GM12878 (cell line): ENCODE data around the gene PDIA5. TPM values are rescaled to one million over a fixed set of nuclear protein-coding genes. Genes with fewer than 3 reads are reported as not detected.

ENCODE experiments used
- ATAC-seq: fragments of 200-7000 bp; cut with Tn5 transposase; 3 replicates; pipeline ENCODE4 v1.9.1; 2020; ENCODE audit warnings: mild to moderate bottlenecking, moderate library complexity
- BruUV-seq: library from RNA; stranded (reverse); fragments of 400-500 nt; replicated peaks from 2 replicates; lab custom pipeline; 2021; lab: Mats Ljungman, UMichigan
- CTCF ChIA-PET: fragments of 300-600 bp; sonication (Branson Sonifier 250); formaldehyde crosslinking; extraction: SDS; loops from one replicate; lab custom pipeline; 2021; ENCODE audit warnings: inconsistent platforms; lab: Yijun Ruan, JAX
- POLR2A ChIA-PET: fragments of 350-600 bp; formaldehyde crosslinking; extraction: SDS; loops from one replicate; lab custom pipeline; 2021; ENCODE audit warnings: inconsistent platforms; lab: Charles Lee
- RAD21 ChIA-PET: fragments of 300-600 bp; sonication (Branson Sonifier 250); formaldehyde crosslinking; loops from one replicate; lab custom pipeline; 2023; ENCODE audit warnings: antibody characterized with exemption; ENCODE audit not compliant: unreplicated experiment; lab: Charles Lee
- SMC1A ChIA-PET: fragments of 300-600 bp; sonication (Branson Sonifier 250); formaldehyde crosslinking; loops from one replicate; lab custom pipeline; 2023; ENCODE audit not compliant: unreplicated experiment, uncharacterized antibody; lab: Charles Lee
- DNase-seq: peaks from one replicate; pipeline ENCODE4 v3.0.0-alpha.2; 2011; ENCODE audit warnings: low read depth, low spot score
- FAIRE-seq: peaks from 3 replicates; lab custom pipeline; 2011; peaks lifted over from hg19 to GRCh38; lab: Jason Lieb, UNC
- H2AFZ ChIP-seq: 2 replicates; pipeline ENCODE4 v1.6.0; 2011; ENCODE audit warnings: low read depth, low read length, control low read depth; ENCODE audit not compliant: control insufficient read depth
- H3K27ac ChIP-seq: 2 replicates; pipeline ENCODE4 v1.5.1; 2011; ENCODE audit warnings: control low read depth; ENCODE audit not compliant: control insufficient read depth, insufficient read depth
- H3K27me3 ChIP-seq, 2 experiments: replicated peaks in 1 of 2; 2 replicates each; pipeline versions ENCODE4 v1.6.0 to v1.6.1; 2011; ENCODE audit warnings: low read length in 1 of 2; ENCODE audit not compliant: control insufficient read depth in 2 of 2, insufficient read depth in 2 of 2
- H3K36me3 ChIP-seq, 2 experiments: 2 replicates each; pipeline ENCODE4 v1.5.1; 2011; ENCODE audit warnings: low read length in 1 of 2; ENCODE audit not compliant: control insufficient read depth in 2 of 2, insufficient read depth in 2 of 2
- H3K4me1 ChIP-seq: 2 replicates; pipeline ENCODE4 v1.6.1; 2011; ENCODE audit warnings: mild to moderate bottlenecking, low read length, moderate library complexity, mixed read lengths; ENCODE audit not compliant: control insufficient read depth, insufficient read depth
- H3K4me2 ChIP-seq: 2 replicates; pipeline ENCODE4 v1.6.0; 2011; ENCODE audit warnings: control low read depth; ENCODE audit not compliant: control insufficient read depth, insufficient read depth
- H3K4me3 ChIP-seq: fragments of 200-600 bp; sonication (generic); 2 replicates; pipeline ENCODE4 v1.5.1; 2016
- H3K79me2 ChIP-seq: 2 replicates; pipeline ENCODE4 v1.6.0; 2011; ENCODE audit warnings: low read length; ENCODE audit not compliant: control insufficient read depth, insufficient read depth
- H3K9ac ChIP-seq: 2 replicates; pipeline ENCODE4 v1.8.0; 2011; ENCODE audit warnings: low read length, control low read depth, mixed read lengths; ENCODE audit not compliant: control insufficient read depth, insufficient read depth
- H3K9me3 ChIP-seq: replicated peaks from 3 replicates; pipeline ENCODE4 v1.5.1; 2011; ENCODE audit warnings: mild to moderate bottlenecking, low read length; ENCODE audit not compliant: control insufficient read depth, insufficient read depth
- H4K20me1 ChIP-seq: 2 replicates; pipeline ENCODE4 v1.6.0; 2011; ENCODE audit not compliant: control insufficient read depth, insufficient read depth
- FOS ChIP-seq: IDR thresholded peaks from 3 replicates; pipeline ENCODE4 v1.6.1; 2011; ENCODE audit warnings: borderline replicate concordance; ENCODE audit not compliant: insufficient read length; ENCODE audit errors: extremely low read depth
- HCFC1 ChIP-seq: fragments of 150-350 bp; IDR thresholded peaks from 2 replicates; pipeline ENCODE4 v1.6.1; 2014; ENCODE audit warnings: low read length
- PKNOX1 ChIP-seq: fragments of 450-650 bp; IDR thresholded peaks from 2 replicates; pipeline ENCODE4 v1.6.1; 2016; ENCODE audit warnings: mild to moderate bottlenecking
- REST ChIP-seq: IDR thresholded peaks from 2 replicates; pipeline ENCODE4 v1.6.1; 2012; ENCODE audit warnings: mild to moderate bottlenecking, low read depth, low read length
- TBL1XR1 ChIP-seq: IDR thresholded peaks from 2 replicates; pipeline ENCODE4 v1.6.1; 2012; ENCODE audit warnings: low read depth, low read length, improper control_type of control experiment
- USF2 ChIP-seq: IDR thresholded peaks from 2 replicates; pipeline ENCODE4 v1.6.1; 2011; ENCODE audit warnings: low read depth, low read length, improper control_type of control experiment, borderline replicate concordance
- ZNF217 ChIP-seq: fragments of 450-650 bp; IDR thresholded peaks from 2 replicates; pipeline ENCODE4 v1.6.1; 2017; ENCODE audit warnings: antibody characterized with exemption, mild to moderate bottlenecking
- ZNF274 ChIP-seq: IDR thresholded peaks from one replicate; pipeline ENCODE4 v1.8.0; 2011; ENCODE audit not compliant: insufficient read length, insufficient read depth
- WGBS: methylation state at CpG from one replicate; pipeline ENCODE4 v1.1.6; 2016; ENCODE audit warnings: low lambda C conversion rate; ENCODE audit not compliant: insufficient replicate concordance, insufficient coverage; ENCODE audit errors: missing lambda C conversion rate; 5-methylcytosine and 5-hydroxymethylcytosine counted together
- in situ Hi-C: fragments of 300-500 bp; cut with MboI; formaldehyde crosslinking; loops from 9 replicates; pipeline ENCODE4 v1.14.3; 2018; ENCODE audit warnings: mixed read lengths
- intact Hi-C: fragments of 100-400 bp; cut with micrococcal nuclease; formaldehyde crosslinking; loops from one replicate; pipeline ENCODE4 v1.14.2; 2022; ENCODE audit not compliant: unreplicated experiment
- polyA plus RNA-seq, 11 experiments: library from polyadenylated mRNA; depleted of rRNA in 4 of 11; unstranded in 6 of 11; stranded (reverse) in 5 of 11; fragments of >200 nt; fragmentation: Nextera tagmentation in 4 of 11; fragmentation: Illumina TruSeq in 1 of 11; extraction: Ambion mirVana in 4 of 11; extraction: Trizol in 1 of 11; gene quantifications; 1 replicate in 1 of 11; 2 replicates in 10 of 11; pipeline versions ENCODE4 v1.2.1 to v1.2.3, GENCODE V29; 2011 to 2016; ENCODE audit warnings: inconsistent platforms in 2 of 11, missing spikeins in 2 of 11, low read depth in 1 of 11
- total RNA-seq, 4 experiments: library from RNA; depleted of rRNA in 3 of 4; stranded (reverse); fragments of >200 nt in 3 of 4; fragmentation: Illumina TruSeq in 1 of 4; extraction: Trizol in 1 of 4; gene quantifications; 2 replicates each; pipeline versions ENCODE4 v1.2.1 to v1.2.3, GENCODE V29; 2013 to 2021
- TF ChIP-seq, protein P1 (sequence below): fragments of 450-650 bp; formaldehyde crosslinking; IDR thresholded peaks from 2 replicates; pipeline ENCODE4 v1.4.0; 2020; ENCODE audit warnings: mild to moderate bottlenecking, moderate library complexity

The PDIA5 gene
- total and polyA plus RNA-seq, 10 of the 15 experiments (the other 5 are each of a cell fraction or from before 2014, with no cell fraction given): 4.1 to 24.8 (median 19.2) TPM

DNA sequence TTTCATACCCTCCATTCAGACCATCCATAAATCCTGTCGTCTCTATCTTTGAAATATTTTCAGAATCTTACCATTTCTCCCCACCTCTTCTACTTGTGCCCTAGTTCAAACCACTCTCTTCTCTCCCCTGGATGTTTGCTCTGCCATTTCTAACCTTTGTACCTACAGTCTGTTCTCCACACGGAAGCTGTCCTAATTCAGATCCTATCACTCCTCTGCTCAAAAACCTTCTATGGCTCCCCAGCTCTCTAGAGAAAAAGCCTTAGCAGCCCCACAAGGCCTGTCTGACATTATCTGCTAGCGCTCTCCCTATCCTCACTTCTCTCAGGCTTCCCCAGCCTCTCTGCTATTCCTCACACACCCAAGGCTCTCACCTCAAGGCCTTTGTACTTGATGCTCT lies 34.8 kb upstream of the PDIA5 start:
- in situ Hi-C loops: loop anchor here (5.0 kb wide), 1 partner anchor 275 kb away; no protein-coding TSS in a partner anchor
- no peak overlapping the region for H2AFZ ChIP-seq
- peaks cover 9 to 12% of the 10 kb centered on the region in 2 experiments for H3K27me3 ChIP-seq
- no peaks in the 10 kb centered on the region for H3K79me2 ChIP-seq
- ATAC-seq (no peak), DNase-seq (no peak), FAIRE-seq (no peak)
- no TSS peak for BruUV-seq
- no peak overlapping the region for H3K4me3 ChIP-seq
- TF ChIP-seq FOS: no peak
- TF ChIP-seq ZNF217: no peak
- TF ChIP-seq HCFC1: no peak
- no peak for TF ChIP-seq PKNOX1
- no peak for TF ChIP-seq ZNF274
- TF ChIP-seq USF2: no peak
- no peak for TF ChIP-seq REST
- TF ChIP-seq, protein P1, sequence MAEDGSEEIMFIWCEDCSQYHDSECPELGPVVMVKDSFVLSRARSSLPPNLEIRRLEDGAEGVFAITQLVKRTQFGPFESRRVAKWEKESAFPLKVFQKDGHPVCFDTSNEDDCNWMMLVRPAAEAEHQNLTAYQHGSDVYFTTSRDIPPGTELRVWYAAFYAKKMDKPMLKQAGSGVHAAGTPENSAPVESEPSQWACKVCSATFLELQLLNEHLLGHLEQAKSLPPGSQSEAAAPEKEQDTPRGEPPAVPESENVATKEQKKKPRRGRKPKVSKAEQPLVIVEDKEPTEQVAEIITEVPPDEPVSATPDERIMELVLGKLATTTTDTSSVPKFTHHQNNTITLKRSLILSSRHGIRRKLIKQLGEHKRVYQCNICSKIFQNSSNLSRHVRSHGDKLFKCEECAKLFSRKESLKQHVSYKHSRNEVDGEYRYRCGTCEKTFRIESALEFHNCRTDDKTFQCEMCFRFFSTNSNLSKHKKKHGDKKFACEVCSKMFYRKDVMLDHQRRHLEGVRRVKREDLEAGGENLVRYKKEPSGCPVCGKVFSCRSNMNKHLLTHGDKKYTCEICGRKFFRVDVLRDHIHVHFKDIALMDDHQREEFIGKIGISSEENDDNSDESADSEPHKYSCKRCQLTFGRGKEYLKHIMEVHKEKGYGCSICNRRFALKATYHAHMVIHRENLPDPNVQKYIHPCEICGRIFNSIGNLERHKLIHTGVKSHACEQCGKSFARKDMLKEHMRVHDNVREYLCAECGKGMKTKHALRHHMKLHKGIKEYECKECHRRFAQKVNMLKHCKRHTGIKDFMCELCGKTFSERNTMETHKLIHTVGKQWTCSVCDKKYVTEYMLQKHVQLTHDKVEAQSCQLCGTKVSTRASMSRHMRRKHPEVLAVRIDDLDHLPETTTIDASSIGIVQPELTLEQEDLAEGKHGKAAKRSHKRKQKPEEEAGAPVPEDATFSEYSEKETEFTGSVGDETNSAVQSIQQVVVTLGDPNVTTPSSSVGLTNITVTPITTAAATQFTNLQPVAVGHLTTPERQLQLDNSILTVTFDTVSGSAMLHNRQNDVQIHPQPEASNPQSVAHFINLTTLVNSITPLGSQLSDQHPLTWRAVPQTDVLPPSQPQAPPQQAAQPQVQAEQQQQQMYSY (CRISPR knock-in tag): no peak
- TF ChIP-seq TBL1XR1: no peak
- ChIA-PET POLR2A (interaction anchor here (1.2 kb wide), 1 partner anchor 17 kb away, joined by 3 read pairs; no protein-coding TSS in a partner anchor), RAD21 (interaction anchor here (1.3 to 5.7 kb wide), 2 partner anchors 90 to 277 kb away, joined by 6 to 32 read pairs; no protein-coding TSS in a partner anchor), CTCF (interaction anchor here (0.6 to 2.9 kb wide), 6 partner anchors 9 to 277 kb away, joined by 3 to 13 read pairs (median 4); no protein-coding TSS in a partner anchor), SMC1A (interaction anchor here (0.6 to 1.8 kb wide), 3 partner anchors 86 to 622 kb away, joined by 3 to 8 read pairs (median 3); no protein-coding TSS in a partner anchor)
- no peaks in the 10 kb centered on the region for H3K36me3 ChIP-seq
- no peaks in the 10 kb centered on the region for H3K9me3 ChIP-seq
- intact Hi-C loops: no loop called here
- H3K4me2 ChIP-seq: no peak overlapping the region
- H3K27ac ChIP-seq: no peak overlapping the region
- no peak overlapping the region for H3K9ac ChIP-seq
- H4K20me1 ChIP-seq: no peaks in the 10 kb centered on the region
- H3K4me1 ChIP-seq: peaks cover 6% of the 10 kb centered on the region
- 43% methylated on average over 3 of the region's 3 CpGs for WGBS
